SKM-1 treated with dmso at 0.1 percent for 144 hours (cell line): ENCODE results near the gene PLCB2.

Experiments
- DNase-seq: peaks from one replicate; lab custom pipeline; 2025; ENCODE audit not compliant: unreplicated experiment; lab: John Stamatoyannopoulos, UW

PLCB2 gene

GRCh38 chr15:40252141-40252437 lies 55.6 kb downstream of the PLCB2 start:
- no peak for DNase-seq

- no peak for DNase-seq
Measured at GRCh38 chr15:40251486-40252140, 56.1 kb downstream of the PLCB2 start.

GRCh38 chr15:40250771-40251483 lies 56.8 kb downstream of the PLCB2 start:
- DNase-seq = no peak

GRCh38 chr15:40250304-40250656 lies 57.5 kb downstream of the PLCB2 start:
- DNase-seq = no peak

GRCh38 chr15:40249477-40250303 lies 58.0 kb downstream of the PLCB2 start:
- DNase-seq = no peak

- DNase-seq = no peak
Measured at GRCh38 chr15:40248006-40248783, 59.5 kb downstream of the PLCB2 start.

GRCh38 chr15:40247406-40247971 lies 60.2 kb downstream of the PLCB2 start:
- DNase-seq = no peak

GRCh38 chr15:40246496-40247280 lies 61.0 kb downstream of the PLCB2 start:
- DNase-seq = no peak

GRCh38 chr15:40245666-40246450 lies 61.9 kb downstream of the PLCB2 start:
- no peak for DNase-seq

- peak; percentile 2 for DNase-seq
Measured at GRCh38 chr15:40244961-40245523, 62.7 kb downstream of the PLCB2 start.

GRCh38 chr15:40243126-40243810 lies 64.5 kb downstream of the PLCB2 start:
- peak; percentile 42 for DNase-seq

- DNase-seq = no peak
Measured at GRCh38 chr15:40242601-40243000, 65.1 kb downstream of the PLCB2 start.

- DNase-seq = no peak
Measured at GRCh38 chr15:40242213-40242599, 65.5 kb downstream of the PLCB2 start.

- DNase-seq = no peak
Measured at GRCh38 chr15:40241269-40242212, 66.2 kb downstream of the PLCB2 start.

GRCh38 chr15:40240619-40241221 lies 67.0 kb downstream of the PLCB2 start:
- DNase-seq = no peak

- no peak for DNase-seq
Measured at GRCh38 chr15:40239693-40240618, 67.8 kb downstream of the PLCB2 start.
